Muscle layer of duodenum (tissue), 2 donors: Measurements from ENCODE around the gene USP22.

Experiments used
- H3K27ac ChIP-seq: one replicate; pipeline ENCODE4 v1.7.0; 2013; ENCODE audit warnings: mild to moderate bottlenecking, low read length
- H3K27me3 ChIP-seq: one replicate; pipeline ENCODE4 v1.7.0; 2013; ENCODE audit warnings: low read depth, mild to moderate bottlenecking, control low read depth, low read length
- H3K36me3 ChIP-seq, 2 donors: one replicate each; pipeline ENCODE4 v1.7.0; 2013; ENCODE audit warnings: low read length in 2 of 2, control low read depth in 1 of 2, mild to moderate bottlenecking in 1 of 2; ENCODE audit not compliant: insufficient read depth in 2 of 2, control insufficient read depth in 1 of 2
- H3K4me1 ChIP-seq, 2 donors: one replicate each; pipeline ENCODE4 v1.7.0; 2013; ENCODE audit warnings: low read length in 2 of 2, mild to moderate bottlenecking in 2 of 2, control low read depth in 1 of 2, moderate library complexity in 1 of 2; ENCODE audit not compliant: insufficient read depth in 2 of 2, control insufficient read depth in 1 of 2
- H3K4me3 ChIP-seq, 2 donors: one replicate each; pipeline ENCODE4 v1.7.0; 2013; ENCODE audit warnings: low read length in 2 of 2, low read depth in 1 of 2, mild to moderate bottlenecking in 1 of 2
- H3K9me3 ChIP-seq, 2 donors: one replicate each; pipeline ENCODE4 v1.7.0; 2013; ENCODE audit warnings: low read length in 2 of 2, control low read depth in 1 of 2, mild to moderate bottlenecking in 1 of 2; ENCODE audit not compliant: control insufficient read depth in 1 of 2
- donor health status: healthy.

Gene USP22

GRCh38 chr17:21007646-21008045, 35.2 kb downstream of the USP22 start:
- Histone ChIP-seq H3K4me3 (no peak overlapping the region), H3K4me1 (peaks cover 0 to 23% of the 10 kb centered on the region in 2 donors), H3K27me3 (no peaks in the 10 kb centered on the region), H3K9me3 (no peaks in the 10 kb centered on the region), H3K36me3 (peaks cover 81 to 98% of the 10 kb centered on the region in 2 donors), H3K27ac (peak overlapping the region; percentile 31)

- Histone ChIP-seq H3K27me3 (no peaks in the 10 kb centered on the region), H3K9me3 (no peaks in the 10 kb centered on the region), H3K4me1 (peaks cover 0 to 38% of the 10 kb centered on the region in 2 donors), H3K36me3 (peaks cover 73 to 87% of the 10 kb centered on the region in 2 donors), H3K27ac (no peak overlapping the region), H3K4me3 (no peak overlapping the region)
These were observed 37.0 kb downstream of the USP22 start for GRCh38 chr17:21005803-21006202.

- H3K27me3 ChIP-seq: no peaks in the 10 kb centered on the region
- no peaks in the 10 kb centered on the region for H3K9me3 ChIP-seq
- H3K4me3 ChIP-seq: no peak overlapping the region
- peaks cover 0 to 43% of the 10 kb centered on the region in 2 donors for H3K4me1 ChIP-seq
- H3K36me3 ChIP-seq: peaks cover 76 to 83% of the 10 kb centered on the region in 2 donors
- H3K27ac ChIP-seq: no peak overlapping the region
These were observed 37.4 kb downstream of the USP22 start for GRCh38 chr17:21005367-21005766.

GRCh38 chr17:21004016-21004930, 38.5 kb downstream of the USP22 start:
- Histone ChIP-seq H3K9me3 (no peaks in the 10 kb centered on the region), H3K27ac (no peak overlapping the region), H3K4me1 (peaks cover 0 to 54% of the 10 kb centered on the region in 2 donors), H3K4me3 (no peak overlapping the region), H3K27me3 (no peaks in the 10 kb centered on the region), H3K36me3 (peaks cover 78 to 79% of the 10 kb centered on the region in 2 donors)

GRCh38 chr17:21003007-21003621, 39.7 kb downstream of the USP22 start:
- Histone ChIP-seq H3K27ac (no peak overlapping the region), H3K36me3 (peaks cover 66 to 74% of the 10 kb centered on the region in 2 donors), H3K27me3 (no peaks in the 10 kb centered on the region), H3K9me3 (no peaks in the 10 kb centered on the region), H3K4me3 (no peak overlapping the region), H3K4me1 (peaks cover 0 to 65% of the 10 kb centered on the region in 2 donors)

- peaks cover 0 to 67% of the 10 kb centered on the region in 2 donors for H3K4me1 ChIP-seq
- no peak overlapping the region for H3K4me3 ChIP-seq
- no peaks in the 10 kb centered on the region for H3K27me3 ChIP-seq
- no peaks in the 10 kb centered on the region for H3K9me3 ChIP-seq
- H3K27ac ChIP-seq: no peak overlapping the region
- peaks cover 60 to 68% of the 10 kb centered on the region in 2 donors for H3K36me3 ChIP-seq
These were observed 40.4 kb downstream of the USP22 start for GRCh38 chr17:21002309-21003006.

GRCh38 chr17:21001813-21002221, 41.0 kb downstream of the USP22 start:
- no peak overlapping the region for H3K4me3 ChIP-seq
- no peaks in the 10 kb centered on the region for H3K27me3 ChIP-seq
- H3K9me3 ChIP-seq: no peaks in the 10 kb centered on the region
- H3K36me3 ChIP-seq: peaks cover 53 to 61% of the 10 kb centered on the region in 2 donors
- H3K4me1 ChIP-seq: peaks cover 0 to 63% of the 10 kb centered on the region in 2 donors
- H3K27ac ChIP-seq: no peak overlapping the region

- Histone ChIP-seq H3K36me3 (peaks cover 48 to 59% of the 10 kb centered on the region in 2 donors), H3K9me3 (no peaks in the 10 kb centered on the region), H3K4me3 (no peak overlapping the region), H3K27ac (no peak overlapping the region), H3K27me3 (no peaks in the 10 kb centered on the region), H3K4me1 (peaks cover 0 to 62% of the 10 kb centered on the region in 2 donors)
These were observed 41.5 kb downstream of the USP22 start for GRCh38 chr17:21001111-21001812.

GRCh38 chr17:20999841-21000532, 42.8 kb downstream of the USP22 start:
- Histone ChIP-seq H3K27me3 (no peaks in the 10 kb centered on the region), H3K4me3 (no peak overlapping the region), H3K4me1 (peaks cover 0 to 62% of the 10 kb centered on the region in 2 donors), H3K9me3 (no peaks in the 10 kb centered on the region), H3K36me3 (peaks cover 36 to 46% of the 10 kb centered on the region in 2 donors), H3K27ac (no peak overlapping the region)

GRCh38 chr17:20999044-20999573, 43.7 kb downstream of the USP22 start:
- H3K4me3 ChIP-seq: no peak overlapping the region
- H3K27ac ChIP-seq: no peak overlapping the region
- H3K9me3 ChIP-seq: no peaks in the 10 kb centered on the region
- H3K36me3 ChIP-seq: peaks cover 27 to 37% of the 10 kb centered on the region in 2 donors
- peaks cover 0 to 53% of the 10 kb centered on the region in 2 donors for H3K4me1 ChIP-seq
- no peaks in the 10 kb centered on the region for H3K27me3 ChIP-seq
